Peyer's patch (tissue), 4 donors: ENCODE results near the gene GNAO1. TPM values are rescaled to one million over a fixed set of nuclear protein-coding genes. Genes with fewer than 3 reads are reported as not detected.

ENCODE experiments used
- DNase-seq, 3 donors: peaks; one replicate each; pipeline ENCODE4 v3.0.0-alpha.2; 2017 to 2019
- H3K27ac ChIP-seq, 4 donors: fragments of 200-600 bp; sonication (generic); one replicate each; pipeline ENCODE4 v1.5.1; 2016 to 2019
- H3K27me3 ChIP-seq, 2 donors: fragments of 200-600 bp; sonication (generic); one replicate each; pipeline ENCODE4 v1.5.1; 2019
- H3K36me3 ChIP-seq, 3 donors: fragments of 200-600 bp; sonication (generic); one replicate each; pipeline ENCODE4 v1.5.1; 2016 to 2019
- H3K4me1 ChIP-seq, 4 donors: fragments of 200-600 bp; sonication (generic); one replicate each; pipeline ENCODE4 v1.5.1; 2016 to 2019
- H3K4me3 ChIP-seq, 4 donors: fragments of 200-600 bp; sonication (generic); 1 replicate in 3 of 4; 2 replicates in 1 of 4; pipeline ENCODE4 v1.5.1; 2016 to 2019; ENCODE audit warnings: mild to moderate bottlenecking in 1 of 4
- H3K9me3 ChIP-seq, 4 donors: fragments of 200-600 bp; sonication (generic); one replicate each; pipeline ENCODE4 v1.5.1; 2016 to 2019; ENCODE audit warnings: mild to moderate bottlenecking in 1 of 4
- CTCF ChIP-seq, 6 experiments: fragments of 450-650 bp in 4 of 6; fragments of 200-600 bp in 2 of 6; sonication (generic) in 1 of 6; IDR thresholded peaks; one replicate each; pipeline ENCODE4 v1.5.1; 2017 to 2019; ENCODE audit warnings: antibody characterized with exemption in 6 of 6, mild to moderate bottlenecking in 3 of 6, moderate library complexity in 1 of 6
- POLR2A ChIP-seq, 2 donors: fragments of 450-650 bp; IDR thresholded peaks; one replicate each; pipeline ENCODE4 v1.5.1; 2017; ENCODE audit warnings: antibody characterized with exemption in 2 of 2, mild to moderate bottlenecking in 2 of 2, moderate library complexity in 2 of 2
- total RNA-seq, 4 donors: library from RNA; depleted of rRNA; stranded (reverse); fragments of >200 nt; gene quantifications; one replicate each; pipeline ENCODE4 v1.1.0, GENCODE V29; 2016

GNAO1 gene
- total RNA-seq, 4 donors from 2014 or later, result 6.3 to 39.6 (median 7.3) TPM

DNA sequence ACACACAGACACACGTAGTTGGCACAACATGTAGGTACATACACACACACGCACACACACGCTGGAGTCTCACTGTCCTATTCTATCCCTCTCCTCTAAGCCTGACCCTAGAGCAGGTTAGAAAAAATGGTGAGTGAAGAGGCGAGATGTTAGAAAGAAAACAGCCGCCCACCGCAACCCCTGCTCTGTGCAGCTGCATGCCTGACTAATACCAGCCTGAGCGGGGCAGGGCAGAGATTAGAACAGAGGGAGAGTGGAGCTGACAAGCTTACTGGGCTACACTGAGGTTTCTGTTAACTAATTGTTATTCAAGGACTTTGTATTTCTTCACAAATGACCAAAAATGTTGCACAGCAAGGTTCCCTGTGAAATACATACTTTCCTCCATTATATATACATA, 174.3 kb downstream of the GNAO1 start:
- no peaks in the 10 kb centered on the region for H3K9me3 ChIP-seq
- peaks cover 0 to 73% (median 0%) of the 10 kb centered on the region in 3 donors for H3K36me3 ChIP-seq
- TF ChIP-seq CTCF (IDR thresholded peaks at IDR 0.05), result no peak
- H3K4me3 ChIP-seq, result no peak overlapping the region
- H3K27me3 ChIP-seq, result no peaks in the 10 kb centered on the region
- DNase-seq, result no peak
- peaks cover 0 to 1% (median 0%) of the 10 kb centered on the region in 4 donors for H3K4me1 ChIP-seq
- no peak overlapping the region for H3K27ac ChIP-seq

- TF ChIP-seq POLR2A (IDR thresholded peaks at IDR 0.05), result no peak
- TF ChIP-seq CTCF (IDR thresholded peaks at IDR 0.05), result no peak
- no peaks in the 10 kb centered on the region for H3K9me3 ChIP-seq
- no peak overlapping the region for H3K4me3 ChIP-seq
- peaks cover 0 to 13% (median 0%) of the 10 kb centered on the region in 4 donors for H3K4me1 ChIP-seq
- H3K36me3 ChIP-seq, result peaks cover 0 to 68% (median 0%) of the 10 kb centered on the region in 3 donors
- H3K27me3 ChIP-seq, result no peaks in the 10 kb centered on the region
- H3K27ac ChIP-seq, result no peak overlapping the region
- no peak for DNase-seq
Measured at GRCh38 chr16:56366945-56367344, 175.7 kb downstream of the GNAO1 start.

- H3K27ac ChIP-seq, result no peak overlapping the region
- H3K27me3 ChIP-seq, result no peaks in the 10 kb centered on the region
- peaks cover 0 to 64% (median 0%) of the 10 kb centered on the region in 3 donors for H3K36me3 ChIP-seq
Measured at GRCh38 chr16:56367764-56368163, 176.5 kb downstream of the GNAO1 start.

GRCh38 chr16:56368545-56368944, 177.3 kb downstream of the GNAO1 start:
- H3K9me3 ChIP-seq, result no peaks in the 10 kb centered on the region
- TF ChIP-seq POLR2A (IDR thresholded peaks at IDR 0.05) (no peak), CTCF (IDR thresholded peaks at IDR 0.05) (no peak)
- peaks cover 0 to 13% (median 0%) of the 10 kb centered on the region in 4 donors for H3K4me1 ChIP-seq
- no peak overlapping the region for H3K27ac ChIP-seq
- H3K36me3 ChIP-seq, result peaks cover 0 to 62% (median 0%) of the 10 kb centered on the region in 3 donors
- no peak for DNase-seq
- no peak overlapping the region for H3K4me3 ChIP-seq
- no peaks in the 10 kb centered on the region for H3K27me3 ChIP-seq

More at GRCh38 chr16:56367764-56368163, 176.5 kb downstream of the GNAO1 start:
- Histone ChIP-seq H3K4me3 (no peak overlapping the region), H3K4me1 (peaks cover 0 to 13% (median 0%) of the 10 kb centered on the region in 4 donors), H3K9me3 (no peaks in the 10 kb centered on the region)
- DNase-seq, result no peak
- TF ChIP-seq POLR2A (IDR thresholded peaks at IDR 0.05) (no peak), CTCF (IDR thresholded peaks at IDR 0.05) (no peak)

- Histone ChIP-seq H3K27me3 (no peaks in the 10 kb centered on the region), H3K4me1 (peaks cover 0 to 13% (median 0%) of the 10 kb centered on the region in 4 donors), H3K36me3 (peaks cover 0 to 61% (median 0%) of the 10 kb centered on the region in 3 donors), H3K27ac (no peak overlapping the region), H3K9me3 (no peaks in the 10 kb centered on the region), H3K4me3 (no peak overlapping the region)
- TF ChIP-seq CTCF (IDR thresholded peaks at IDR 0.05), result no peak
- TF ChIP-seq POLR2A (IDR thresholded peaks at IDR 0.05), result no peak
- no peak for DNase-seq
Measured at GRCh38 chr16:56369202-56369601, 177.9 kb downstream of the GNAO1 start.
